Colonic mucosa (tissue), 4 donors: ENCODE measurements around the gene NCOR1. TPM values are rescaled to one million over a fixed set of nuclear protein-coding genes. Genes with fewer than 3 reads are reported as not detected.

Source experiments
- DNase-seq: peaks from one replicate; pipeline ENCODE4 v3.0.0-alpha.2; 2020
- H3K27ac ChIP-seq: fragments of 200-600 bp; one replicate; pipeline ENCODE4 v1.8.0; 2021
- H3K27me3 ChIP-seq: fragments of 200-600 bp; one replicate; pipeline ENCODE4 v1.8.0; 2021
- H3K36me3 ChIP-seq: fragments of 200-600 bp; one replicate; pipeline ENCODE4 v1.8.0; 2021
- H3K4me1 ChIP-seq: fragments of 200-600 bp; one replicate; pipeline ENCODE4 v1.8.0; 2021; ENCODE audit warnings: mild to moderate bottlenecking
- H3K4me3 ChIP-seq: fragments of 200-600 bp; one replicate; pipeline ENCODE4 v1.8.0; 2021
- H3K9ac ChIP-seq, 2 donors: one replicate each; pipeline ENCODE4 v1.7.0; 2013; ENCODE audit warnings: control low read depth in 2 of 2, low read depth in 2 of 2, low read length in 2 of 2
- H3K9me3 ChIP-seq: fragments of 200-600 bp; one replicate; pipeline ENCODE4 v1.8.0; 2021
- intact Hi-C: fragments of 100-400 bp; cut with DNase I; formaldehyde crosslinking; loops from one replicate; pipeline ENCODE4 v1.14.1; 2022
- total RNA-seq, 2 donors: library from RNA; stranded (reverse); fragmentation: NEBNext Ultra II Directional in 1 of 2; extraction: Animal tissue kit (Norgen Biotek cat#: 25700) in 1 of 2; gene quantifications; one replicate each; pipeline ENCODE4 v1.2.1, GENCODE V29; 2021
- TF ChIP-seq, protein P1 (sequence below): fragments of 200-600 bp; IDR thresholded peaks from one replicate; pipeline ENCODE4 v1.8.0; 2022; ENCODE audit warnings: antibody characterized with exemption, mild to moderate bottlenecking
- donor health status: healthy.
- donor health status: DM: no; HTN: no; CAD: no.
- donor health status: DM: no; HTN: no; CAD: no.

Gene NCOR1
- total RNA-seq: 100 to 1,000 TPM; 190 to 233 TPM

DNA sequence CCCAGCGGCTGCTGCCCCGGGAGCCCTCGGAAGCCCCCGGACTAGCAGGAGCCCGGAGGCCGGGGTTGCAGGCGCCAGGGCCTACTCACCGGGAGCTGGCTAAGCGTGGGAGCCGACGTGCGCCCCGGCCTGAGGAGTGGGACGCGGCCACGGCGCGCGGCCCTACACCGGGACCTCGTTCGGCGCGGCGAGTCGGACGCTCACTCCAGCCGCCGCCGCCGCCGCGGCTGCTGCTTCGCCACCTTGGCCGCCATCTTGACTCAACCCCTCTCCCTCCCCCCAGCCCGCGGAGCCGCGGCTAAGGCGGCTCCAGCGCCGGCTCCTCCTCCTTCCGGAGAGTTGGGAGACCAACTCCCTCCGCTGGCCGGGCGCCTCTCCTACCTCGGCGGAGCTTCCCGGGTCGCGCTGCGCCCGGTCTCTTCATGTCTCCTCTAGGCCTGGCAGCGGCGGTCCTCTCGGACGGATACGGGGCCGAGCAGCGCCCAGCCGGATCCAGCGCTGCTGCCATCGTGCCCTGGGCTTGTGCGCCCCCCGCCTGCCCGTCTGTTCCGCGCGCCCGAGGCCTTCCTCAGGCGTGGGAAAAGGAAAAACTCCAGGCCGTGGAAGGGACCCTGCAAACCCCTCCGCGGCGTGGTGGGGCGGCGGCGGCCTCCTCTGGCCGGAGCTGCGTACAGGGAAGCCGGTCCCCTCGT is at the start of gene NCOR1:
Gene NCOR1, minus strand, starts transcription at position 262 of the 692 bp plus-strand sequence. CDS start 20,965 bp downstream, outside the sequence.
- TF ChIP-seq, protein P1, sequence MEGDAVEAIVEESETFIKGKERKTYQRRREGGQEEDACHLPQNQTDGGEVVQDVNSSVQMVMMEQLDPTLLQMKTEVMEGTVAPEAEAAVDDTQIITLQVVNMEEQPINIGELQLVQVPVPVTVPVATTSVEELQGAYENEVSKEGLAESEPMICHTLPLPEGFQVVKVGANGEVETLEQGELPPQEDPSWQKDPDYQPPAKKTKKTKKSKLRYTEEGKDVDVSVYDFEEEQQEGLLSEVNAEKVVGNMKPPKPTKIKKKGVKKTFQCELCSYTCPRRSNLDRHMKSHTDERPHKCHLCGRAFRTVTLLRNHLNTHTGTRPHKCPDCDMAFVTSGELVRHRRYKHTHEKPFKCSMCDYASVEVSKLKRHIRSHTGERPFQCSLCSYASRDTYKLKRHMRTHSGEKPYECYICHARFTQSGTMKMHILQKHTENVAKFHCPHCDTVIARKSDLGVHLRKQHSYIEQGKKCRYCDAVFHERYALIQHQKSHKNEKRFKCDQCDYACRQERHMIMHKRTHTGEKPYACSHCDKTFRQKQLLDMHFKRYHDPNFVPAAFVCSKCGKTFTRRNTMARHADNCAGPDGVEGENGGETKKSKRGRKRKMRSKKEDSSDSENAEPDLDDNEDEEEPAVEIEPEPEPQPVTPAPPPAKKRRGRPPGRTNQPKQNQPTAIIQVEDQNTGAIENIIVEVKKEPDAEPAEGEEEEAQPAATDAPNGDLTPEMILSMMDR: peak; percentile 10
- Histone ChIP-seq H3K4me3 (peak within 1 kb of the TSS; percentile 65), H3K9me3 (no peaks in the 10 kb centered on the region), H3K4me1 (no peaks in the 10 kb centered on the region), H3K36me3 (no peaks in the 10 kb centered on the region), H3K9ac (peak within 1 kb of the TSS; percentile 85 to 98), H3K27me3 (no peaks in the 10 kb centered on the region), H3K27ac (peak within 1 kb of the TSS; percentile 99)
- DNase-seq: peak; percentile 93
- intact Hi-C loops: no loop called here

DNA sequence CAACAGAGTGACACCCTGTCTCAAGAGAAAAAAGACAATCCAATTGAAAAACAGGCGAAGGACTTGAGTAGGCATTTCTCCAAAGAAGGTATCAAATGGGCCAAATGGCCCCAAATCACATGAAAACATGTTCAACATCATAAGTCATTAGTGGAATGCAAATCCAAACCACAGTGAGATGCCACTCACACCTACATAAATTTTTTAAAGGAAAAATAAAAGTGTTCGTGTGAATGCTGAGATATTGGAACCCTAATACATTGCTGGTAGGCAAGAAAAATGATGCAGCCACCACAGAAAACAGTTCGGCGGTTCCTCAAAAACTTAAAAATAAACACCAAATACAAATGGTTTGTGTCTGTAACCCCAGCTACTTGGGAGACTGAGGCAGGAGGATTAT is 46.9 kb upstream of the NCOR1 start:
- Histone ChIP-seq H3K27me3 (no peaks in the 10 kb centered on the region), H3K36me3 (no peaks in the 10 kb centered on the region), H3K9ac (no peak overlapping the region), H3K9me3 (no peaks in the 10 kb centered on the region), H3K4me1 (no peaks in the 10 kb centered on the region), H3K4me3 (no peak overlapping the region), H3K27ac (no peak overlapping the region)
- intact Hi-C loops: no loop called here
- TF ChIP-seq, protein P1: no peak
- DNase-seq: no peak

DNA sequence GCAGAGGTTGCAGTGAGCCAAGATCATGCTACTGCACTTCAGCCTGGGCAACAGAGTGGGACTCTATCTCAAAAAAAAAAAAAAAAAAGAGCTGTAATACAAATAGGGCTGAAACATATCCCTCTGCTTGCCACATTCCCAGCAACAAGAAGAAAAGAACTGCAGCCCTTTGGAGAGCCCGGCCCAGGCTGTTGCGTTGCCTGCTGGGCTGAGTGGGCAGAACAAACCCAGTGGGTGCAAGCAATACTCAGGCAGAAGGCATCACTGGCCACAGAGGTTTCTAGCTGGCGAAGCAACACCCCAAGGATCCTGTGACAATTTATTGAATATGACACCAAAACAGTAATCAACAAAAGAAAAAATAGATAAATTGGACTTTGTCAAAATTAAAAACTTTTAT is 45.7 kb upstream of the NCOR1 start:
- H3K36me3 ChIP-seq: no peaks in the 10 kb centered on the region
- H3K9me3 ChIP-seq: no peaks in the 10 kb centered on the region
- TF ChIP-seq, protein P1: no peak
- no peaks in the 10 kb centered on the region for H3K27me3 ChIP-seq
- intact Hi-C loops: no loop called here
- no peak overlapping the region for H3K4me3 ChIP-seq
- no peak for DNase-seq
- H3K9ac ChIP-seq: no peak overlapping the region
- no peak overlapping the region for H3K27ac ChIP-seq
- no peaks in the 10 kb centered on the region for H3K4me1 ChIP-seq

DNA sequence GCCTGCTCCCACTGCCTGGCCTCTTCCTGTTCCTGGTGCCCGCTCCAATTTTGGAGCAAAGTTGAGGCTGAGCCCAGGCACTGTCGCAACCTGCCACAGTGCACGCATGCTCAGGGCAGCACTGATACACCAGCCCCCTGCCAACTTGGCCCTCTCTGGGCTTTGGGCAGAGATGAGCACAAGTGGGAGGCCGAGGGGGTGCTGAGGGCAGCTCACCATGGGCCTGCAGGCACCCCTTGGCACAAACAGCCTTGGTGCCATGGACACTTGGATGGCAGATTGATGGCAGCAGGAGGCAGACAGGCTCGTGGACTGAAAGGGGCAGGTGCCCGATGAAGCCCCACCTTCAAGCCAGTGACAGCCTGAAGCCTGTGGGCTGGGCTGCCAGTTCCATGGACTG is 44.6 kb upstream of the NCOR1 start:
- no peaks in the 10 kb centered on the region for H3K27me3 ChIP-seq
- H3K36me3 ChIP-seq: no peaks in the 10 kb centered on the region
- no peaks in the 10 kb centered on the region for H3K4me1 ChIP-seq
- no peaks in the 10 kb centered on the region for H3K9me3 ChIP-seq
- no peak overlapping the region for H3K27ac ChIP-seq
- H3K9ac ChIP-seq: no peak overlapping the region
- intact Hi-C loops: no loop called here
- TF ChIP-seq, protein P1: no peak
- no peak overlapping the region for H3K4me3 ChIP-seq
- no peak for DNase-seq

DNA sequence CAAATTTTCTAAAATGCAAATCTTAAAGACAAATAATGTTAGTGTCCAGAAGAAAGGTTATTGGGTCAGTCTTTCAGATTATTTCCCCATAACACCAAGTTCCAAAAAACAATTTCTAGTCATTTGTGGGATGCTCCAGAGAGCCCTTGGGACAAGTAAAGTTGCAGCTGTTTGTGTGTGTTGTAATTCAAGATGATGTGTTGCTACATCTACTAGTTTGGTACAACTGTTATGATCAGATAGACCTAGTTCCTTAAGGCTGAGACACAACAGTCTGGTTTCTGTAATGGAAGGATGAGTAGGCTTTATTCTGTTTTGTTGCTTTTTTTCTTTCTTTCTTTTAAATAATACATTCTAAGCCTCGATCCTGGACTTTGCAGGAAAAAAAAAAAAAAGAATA is 43.6 kb upstream of the NCOR1 start:
- H3K36me3 ChIP-seq: no peaks in the 10 kb centered on the region
- H3K9ac ChIP-seq: no peak overlapping the region
- H3K27me3 ChIP-seq: no peaks in the 10 kb centered on the region
- no peaks in the 10 kb centered on the region for H3K4me1 ChIP-seq
- intact Hi-C loops: no loop called here
- no peak overlapping the region for H3K27ac ChIP-seq
- DNase-seq: no peak
- H3K9me3 ChIP-seq: no peaks in the 10 kb centered on the region
- no peak overlapping the region for H3K4me3 ChIP-seq
- TF ChIP-seq, protein P1: no peak
